Endothelial cell of umbilical vein (primary cell): Measurements from ENCODE around the gene INPP4B. TPM values are rescaled to one million over a fixed set of nuclear protein-coding genes. Genes with fewer than 3 reads are reported as not detected.

ENCODE experiments used
- BruUV-seq: library from RNA; stranded (reverse); fragments of 400-500 nt; replicated peaks from 2 replicates; lab custom pipeline; 2021; lab: Mats Ljungman, UMichigan
- CTCF ChIA-PET: fragments of 300-600, 350-600 bp; sonication (Branson Sonifier 250); formaldehyde crosslinking; loops from one replicate; lab custom pipeline; 2021; ENCODE audit warnings: antibody characterized with exemption, inconsistent platforms; lab: Charles Lee
- POLR2A ChIA-PET: fragments of 300-600, 350-600 bp; sonication (Branson Sonifier 250); formaldehyde crosslinking; loops from one replicate; lab custom pipeline; 2021; ENCODE audit warnings: antibody characterized with exemption, inconsistent platforms; lab: Charles Lee
- DNase-seq: peaks from one replicate; pipeline ENCODE4 v3.0.0-alpha.2; 2011; ENCODE audit warnings: low read depth, low spot score
- FAIRE-seq: peaks from 2 replicates; lab custom pipeline; 2011; peaks lifted over from hg19 to GRCh38; lab: Jason Lieb, UNC
- H2AFZ ChIP-seq: 2 replicates; pipeline ENCODE4 v1.6.0; 2012; ENCODE audit warnings: low read depth, low read length, control low read depth, inconsistent platforms
- H3K27ac ChIP-seq: 2 replicates; pipeline ENCODE4 v1.5.1; 2011; ENCODE audit warnings: low read depth, mild to moderate bottlenecking, control low read depth, low read length, moderate library complexity; ENCODE audit not compliant: insufficient read depth
- H3K27me3 ChIP-seq, 2 experiments: 2 replicates each; pipeline versions ENCODE4 v1.6.0 to v1.6.1; 2011; ENCODE audit warnings: low read length in 2 of 2, mixed read lengths in 1 of 2; ENCODE audit not compliant: control insufficient read depth in 2 of 2, insufficient read depth in 2 of 2
- H3K36me3 ChIP-seq, 2 experiments: 2 replicates in 1 of 2; 3 replicates in 1 of 2; pipeline ENCODE4 v1.5.1; 2011; ENCODE audit warnings: low read length in 2 of 2, mild to moderate bottlenecking in 1 of 2, moderate library complexity in 1 of 2; ENCODE audit not compliant: control insufficient read depth in 2 of 2, insufficient read depth in 2 of 2; ENCODE audit errors: extremely low read depth in 1 of 2
- H3K4me1 ChIP-seq: 3 replicates; pipeline ENCODE4 v1.5.1; 2011; ENCODE audit warnings: mild to moderate bottlenecking, low read length; ENCODE audit not compliant: control insufficient read depth, insufficient read depth; ENCODE audit errors: extremely low read depth
- H3K4me2 ChIP-seq: 2 replicates; pipeline ENCODE4 v1.6.1; 2011; ENCODE audit warnings: low read length, control low read depth, mixed read lengths; ENCODE audit not compliant: insufficient read depth
- H3K4me3 ChIP-seq, 3 experiments: fragments of 200-600 bp in 1 of 3; sonication (generic), shearing (Covaris generic) in 1 of 3; replicated peaks in 1 of 3; 2 replicates each; pipeline ENCODE4 v1.5.1; 2011 to 2016; ENCODE audit warnings: control low read depth in 3 of 3, low read length in 3 of 3, mild to moderate bottlenecking in 2 of 3, inconsistent platforms in 1 of 3, low read depth in 1 of 3, moderate library complexity in 1 of 3; ENCODE audit not compliant: insufficient read depth in 1 of 3
- H3K79me2 ChIP-seq: 2 replicates; pipeline ENCODE4 v1.6.0; 2012; ENCODE audit warnings: low read length, inconsistent platforms; ENCODE audit not compliant: control insufficient read depth, insufficient read depth
- H3K9ac ChIP-seq: replicated peaks from 2 replicates; pipeline ENCODE3; 2011; ENCODE audit warnings: low read length, control low read depth; ENCODE audit not compliant: insufficient read depth; ENCODE audit errors: extremely low read depth
- H3K9me1 ChIP-seq: replicated peaks from 3 replicates; pipeline ENCODE4 v1.6.0; 2011; ENCODE audit warnings: mild to moderate bottlenecking, low read length; ENCODE audit not compliant: control insufficient read depth, insufficient read depth; ENCODE audit errors: extremely low read depth
- H3K9me3 ChIP-seq: replicated peaks from 2 replicates; pipeline ENCODE4 v1.5.1; 2012; ENCODE audit warnings: low read length, inconsistent platforms; ENCODE audit not compliant: control insufficient read depth, insufficient read depth
- H4K20me1 ChIP-seq: replicated peaks from 2 replicates; pipeline ENCODE3; 2011; ENCODE audit warnings: mild to moderate bottlenecking, low read length; ENCODE audit not compliant: control insufficient read depth, insufficient read depth; ENCODE audit errors: extremely low read depth
- EZH2 ChIP-seq: IDR thresholded peaks from 2 replicates; pipeline ENCODE4 v1.6.1; 2012; ENCODE audit warnings: borderline replicate concordance, low read depth, mild to moderate bottlenecking, moderate library complexity, low read length, inconsistent platforms; ENCODE audit not compliant: severe bottlenecking
- FOS ChIP-seq: IDR thresholded peaks from 2 replicates; pipeline ENCODE4 v1.6.1; 2011; ENCODE audit warnings: mild to moderate bottlenecking, low read length, moderate library complexity, borderline replicate concordance; ENCODE audit not compliant: insufficient read depth
- GATA2 ChIP-seq: IDR thresholded peaks from 2 replicates; pipeline ENCODE4 v1.7.0; 2011; ENCODE audit warnings: low read depth, mild to moderate bottlenecking, moderate library complexity, mixed read lengths, low read length; ENCODE audit not compliant: insufficient read length, insufficient read depth
- JUN ChIP-seq: IDR thresholded peaks from 2 replicates; pipeline ENCODE4 v1.6.1; 2011; ENCODE audit warnings: borderline replicate concordance, low read depth; ENCODE audit not compliant: insufficient read length, insufficient read depth
- MYC ChIP-seq: IDR thresholded peaks from one replicate; pipeline ENCODE4 v1.6.1; 2011; ENCODE audit warnings: mild to moderate bottlenecking, low read depth, low read length
- POLR2A ChIP-seq: IDR thresholded peaks from 2 replicates; pipeline ENCODE4 v1.6.1; 2012; ENCODE audit warnings: low read depth, mild to moderate bottlenecking, control low read depth, low read length
- POLR2AphosphoS5 ChIP-seq: IDR thresholded peaks from 2 replicates; pipeline ENCODE4 v1.6.1; 2012; ENCODE audit warnings: low read depth, mild to moderate bottlenecking, control low read depth, low read length, moderate library complexity; ENCODE audit not compliant: insufficient read depth
- dilution Hi-C: fragments of 300-500 bp; cut with MboI; formaldehyde crosslinking; loops from one replicate; pipeline ENCODE4 v1.15.0; 2019; ENCODE audit warnings: low sequenced_read_pairs; ENCODE audit not compliant: extremely low pct_ligation_motif_present
- intact Hi-C: fragments of 100-400 bp; cut with micrococcal nuclease; formaldehyde crosslinking; loops from one replicate; pipeline ENCODE4 v1.10.0; 2022
- polyA plus RNA-seq, 4 experiments: library from polyadenylated mRNA; depleted of rRNA in 3 of 4; stranded (reverse) in 3 of 4; unstranded in 1 of 4; fragments of >200 nt; gene quantifications; 2 replicates each; pipeline versions ENCODE4 v1.2.1 to v1.2.3, GENCODE V29; 2011 to 2012; ENCODE audit warnings: missing spikeins in 1 of 4
- total RNA-seq: library from RNA; stranded (reverse); gene quantifications from 2 replicates; pipeline ENCODE4 v1.2.3, GENCODE V29; 2021
- TF ChIP-seq, protein P1 (sequence below): IDR thresholded peaks from 2 replicates; pipeline ENCODE4 v1.6.1; 2011; ENCODE audit not compliant: insufficient read depth, insufficient read length
- TF ChIP-seq, protein P2 (sequence below), 2 donors: IDR thresholded peaks; 1 replicate in 1 of 2; 2 replicates in 1 of 2; pipeline ENCODE4 v1.5.1; 2011; ENCODE audit warnings: low read length in 2 of 2, mild to moderate bottlenecking in 2 of 2, moderate library complexity in 2 of 2, control low read depth in 1 of 2, inconsistent platforms in 1 of 2, low read depth in 1 of 2; ENCODE audit not compliant: insufficient read depth in 1 of 2; ENCODE audit errors: extremely low read depth in 1 of 2

Gene INPP4B
- total and polyA plus RNA-seq, 2 donors (not counting 3 experiments of a cell fraction or from before 2014, with no cell fraction given), result 0.41 to 3.1 TPM

GRCh38 chr4:142648378-142648777, 197.7 kb downstream of the INPP4B start:
- dilution Hi-C loops, result no loop called here
- POLR2A ChIA-PET, result no interaction called here
- TF ChIP-seq JUN, result no peak
- TF ChIP-seq POLR2A, result no peak
- TF ChIP-seq MYC, result no peak
- H3K9ac ChIP-seq, result no peak overlapping the region
- no TSS peak for BruUV-seq
- CTCF ChIA-PET, result no interaction called here
- FAIRE-seq, result no peak
- no peaks in the 10 kb centered on the region for H3K9me3 ChIP-seq
- H4K20me1 ChIP-seq, result no peaks in the 10 kb centered on the region
- no peak overlapping the region for H3K27ac ChIP-seq
- H2AFZ ChIP-seq, result no peak overlapping the region
- H3K4me3 ChIP-seq, result no peak overlapping the region
- DNase-seq, result no peak
- intact Hi-C loops, result loop anchor here (10.0 kb wide), 1 partner anchor 524 kb away; no protein-coding TSS in a partner anchor
- H3K4me2 ChIP-seq, result no peak overlapping the region
- no peaks in the 10 kb centered on the region for H3K79me2 ChIP-seq
- no peaks in the 10 kb centered on the region for H3K27me3 ChIP-seq
- no peaks in the 10 kb centered on the region for H3K9me1 ChIP-seq
- no peaks in the 10 kb centered on the region for H3K36me3 ChIP-seq
- peaks cover 8% of the 10 kb centered on the region for H3K4me1 ChIP-seq

- Histone ChIP-seq H3K4me1 (peaks cover 8% of the 10 kb centered on the region), H3K4me3 (no peak overlapping the region), H4K20me1 (no peaks in the 10 kb centered on the region), H3K27me3 (no peaks in the 10 kb centered on the region), H3K9me1 (no peaks in the 10 kb centered on the region), H3K36me3 (no peaks in the 10 kb centered on the region), H3K79me2 (no peaks in the 10 kb centered on the region), H3K9me3 (no peaks in the 10 kb centered on the region), H2AFZ (peak overlapping the region; percentile 57), H3K9ac (no peak overlapping the region), H3K4me2 (peak overlapping the region; percentile 42), H3K27ac (no peak overlapping the region)
- DNase-seq (peak; percentile 78), FAIRE-seq (peak; percentile 85)
- ChIA-PET POLR2A (no interaction called here), CTCF (no interaction called here)
- dilution Hi-C loops, result no loop called here
- no TSS peak for BruUV-seq
- intact Hi-C loops, result loop anchor here (10.0 kb wide), 1 partner anchor 521 kb away; no protein-coding TSS in a partner anchor
- TF ChIP-seq MYC (no peak), JUN (no peak), GATA2 (no peak), POLR2AphosphoS5 (no peak), FOS (no peak), POLR2A (no peak), EZH2 (no peak)
- TF ChIP-seq, protein P1, sequence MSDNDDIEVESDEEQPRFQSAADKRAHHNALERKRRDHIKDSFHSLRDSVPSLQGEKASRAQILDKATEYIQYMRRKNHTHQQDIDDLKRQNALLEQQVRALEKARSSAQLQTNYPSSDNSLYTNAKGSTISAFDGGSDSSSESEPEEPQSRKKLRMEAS, result no peak
- TF ChIP-seq, protein P2, sequence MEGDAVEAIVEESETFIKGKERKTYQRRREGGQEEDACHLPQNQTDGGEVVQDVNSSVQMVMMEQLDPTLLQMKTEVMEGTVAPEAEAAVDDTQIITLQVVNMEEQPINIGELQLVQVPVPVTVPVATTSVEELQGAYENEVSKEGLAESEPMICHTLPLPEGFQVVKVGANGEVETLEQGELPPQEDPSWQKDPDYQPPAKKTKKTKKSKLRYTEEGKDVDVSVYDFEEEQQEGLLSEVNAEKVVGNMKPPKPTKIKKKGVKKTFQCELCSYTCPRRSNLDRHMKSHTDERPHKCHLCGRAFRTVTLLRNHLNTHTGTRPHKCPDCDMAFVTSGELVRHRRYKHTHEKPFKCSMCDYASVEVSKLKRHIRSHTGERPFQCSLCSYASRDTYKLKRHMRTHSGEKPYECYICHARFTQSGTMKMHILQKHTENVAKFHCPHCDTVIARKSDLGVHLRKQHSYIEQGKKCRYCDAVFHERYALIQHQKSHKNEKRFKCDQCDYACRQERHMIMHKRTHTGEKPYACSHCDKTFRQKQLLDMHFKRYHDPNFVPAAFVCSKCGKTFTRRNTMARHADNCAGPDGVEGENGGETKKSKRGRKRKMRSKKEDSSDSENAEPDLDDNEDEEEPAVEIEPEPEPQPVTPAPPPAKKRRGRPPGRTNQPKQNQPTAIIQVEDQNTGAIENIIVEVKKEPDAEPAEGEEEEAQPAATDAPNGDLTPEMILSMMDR (IDR thresholded peaks at IDR 0.05; ENCODE audit: extremely low read depth in 1 of 2, insufficient read depth in 1 of 2, low read depth in 1 of 2, low read length in 2 of 2), result no peak
Measured at GRCh38 chr4:142645475-142646108, 200.5 kb downstream of the INPP4B start.
